GM23248 (cell line): ENCODE data around the gene CST4.
"Not testable (repeated sequence)": the region's sequence is repeated elsewhere in the genome, so short reads cannot be mapped to it uniquely, and the experiment has no call there.

Experiments
- EZH2 ChIP-seq: fragments of 200-600 bp; sonication (generic); IDR thresholded peaks from 2 replicates; pipeline ENCODE4 v1.6.1; 2018; ENCODE audit warnings: antibody characterized with exemption, mild to moderate bottlenecking; ENCODE audit not compliant: insufficient read depth, poor library complexity, severe bottlenecking
- EZH2phosphoT487 ChIP-seq: fragments of 200-600 bp; sonication (generic); IDR thresholded peaks from 2 replicates; pipeline ENCODE4 v1.6.1; 2018; ENCODE audit warnings: antibody characterized with exemption, moderate library complexity, mild to moderate bottlenecking, low read depth; ENCODE audit not compliant: insufficient read depth

DNA sequence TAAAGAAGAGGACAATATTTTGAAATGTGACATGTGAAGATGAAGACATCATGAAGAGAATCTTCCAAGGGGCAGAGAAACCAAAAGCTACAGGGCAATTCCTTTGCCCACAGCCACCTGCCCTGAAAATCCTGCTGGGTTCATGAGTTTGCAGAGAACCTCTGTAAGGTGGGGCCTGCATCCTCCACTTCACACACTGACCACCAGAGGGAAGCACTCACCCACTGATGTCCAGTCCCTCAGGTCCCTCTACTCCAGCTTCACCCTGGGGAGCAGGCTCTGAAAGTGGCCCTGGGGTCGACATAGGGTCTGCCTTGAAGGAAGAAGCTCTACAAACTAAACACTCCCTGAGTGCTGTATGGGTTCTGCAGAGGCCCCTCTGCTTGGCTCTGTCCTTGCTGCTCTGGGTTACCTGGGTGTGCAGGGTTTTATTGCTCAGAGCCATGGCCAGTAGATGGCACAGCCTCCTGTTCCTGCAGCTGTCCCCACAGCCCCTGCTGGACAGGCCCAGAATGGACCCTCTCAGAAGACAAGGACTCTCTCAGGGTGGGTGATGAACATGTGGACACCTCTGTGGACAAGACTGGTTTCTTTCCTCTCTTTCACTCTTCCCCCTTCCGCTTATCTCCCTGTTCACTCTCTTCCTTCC is 34.9 kb upstream of the CST4 start:
- TF ChIP-seq EZH2, EZH2phosphoT487: not testable (repeated sequence)
